Loucy (cell line): Measurements from ENCODE around the gene GNL1.

Experiments
- H2AFZ ChIP-seq: fragments of 200-600 bp; sonication (generic); 2 replicates; pipeline ENCODE4 v1.6.0; 2016; ENCODE audit warnings: antibody characterized with exemption, mild to moderate bottlenecking, low read length, moderate library complexity
- H3F3A ChIP-seq: fragments of 200-600 bp; 2 replicates; pipeline ENCODE4 v1.6.0; 2016; ENCODE audit warnings: antibody characterized with exemption, low read depth, mild to moderate bottlenecking
- H3K27me3 ChIP-seq: fragments of 200-600 bp; sonication (generic); 2 replicates; pipeline ENCODE4 v1.6.1; 2014; ENCODE audit warnings: low read length, mild to moderate bottlenecking; ENCODE audit not compliant: insufficient read depth, poor library complexity, severe bottlenecking
- H3K36me3 ChIP-seq: fragments of 200-600 bp; sonication (generic); 2 replicates; pipeline ENCODE4 v1.6.1; 2016; ENCODE audit warnings: low read length; ENCODE audit not compliant: insufficient read depth
- H3K4me1 ChIP-seq: fragments of 200-600 bp; sonication (generic); 2 replicates; pipeline ENCODE4 v1.5.1; 2014; ENCODE audit warnings: low read length, mild to moderate bottlenecking; ENCODE audit not compliant: insufficient read depth, poor library complexity, severe bottlenecking
- H3K4me2 ChIP-seq: fragments of 200-600 bp; sonication (generic); 2 replicates; pipeline ENCODE4 v1.6.0; 2014; ENCODE audit warnings: antibody characterized with exemption, low read length, low read depth, mild to moderate bottlenecking; ENCODE audit not compliant: poor library complexity, severe bottlenecking
- H3K4me3 ChIP-seq: fragments of 200-600 bp; sonication (generic); 2 replicates; pipeline ENCODE4 v1.5.1; 2014; ENCODE audit warnings: low read length, mild to moderate bottlenecking, mixed read lengths; ENCODE audit not compliant: poor library complexity, severe bottlenecking
- H3K79me2 ChIP-seq: fragments of 200-600 bp; sonication (generic); 2 replicates; pipeline ENCODE4 v1.6.1; 2014; ENCODE audit warnings: low read length; ENCODE audit not compliant: insufficient read depth
- H3K9ac ChIP-seq: fragments of 200-600 bp; sonication (generic); 2 replicates; pipeline ENCODE4 v1.6.0; 2014; ENCODE audit warnings: mild to moderate bottlenecking, low read depth, low read length, moderate library complexity; ENCODE audit not compliant: poor library complexity, severe bottlenecking
- H3K9me2 ChIP-seq: fragments of 200-600 bp; sonication (generic); replicated peaks from 2 replicates; pipeline ENCODE4 v1.6.1; 2016; ENCODE audit warnings: low read depth, low read length, mixed read lengths
- H3K9me3 ChIP-seq: fragments of 200-600 bp; sonication (generic); 2 replicates; pipeline ENCODE4 v1.6.1; 2014; ENCODE audit warnings: mild to moderate bottlenecking, antibody characterized with exemption, low read length, low read depth; ENCODE audit not compliant: insufficient read depth
- H4K20me1 ChIP-seq: fragments of 200-600 bp; sonication (generic); 2 replicates; pipeline ENCODE4 v1.6.0; 2014; ENCODE audit warnings: antibody characterized with exemption, low read length, mild to moderate bottlenecking; ENCODE audit not compliant: insufficient read depth, poor library complexity, severe bottlenecking
- CTCF ChIP-seq: fragments of 200-600 bp; sonication (generic); conservative IDR thresholded peaks from 2 replicates; pipeline ENCODE4 v1.5.1; 2014; ENCODE audit warnings: mild to moderate bottlenecking, antibody characterized with exemption, low read length
- EZH2phosphoT487 ChIP-seq: fragments of 200-600 bp; IDR thresholded peaks from 2 replicates; pipeline ENCODE4 v1.6.1; 2018; ENCODE audit warnings: antibody characterized with exemption, mild to moderate bottlenecking, moderate library complexity, borderline replicate concordance

Gene GNL1

GRCh38 chr6:30591008-30591407 is 34.7 kb upstream of the GNL1 start:
- no peak overlapping the region for H2AFZ ChIP-seq
- H3K4me3 ChIP-seq, result no peak overlapping the region
- no peaks in the 10 kb centered on the region for H3K9me3 ChIP-seq
- no peaks in the 10 kb centered on the region for H3K9me2 ChIP-seq
- no peaks in the 10 kb centered on the region for H3K27me3 ChIP-seq
- H3K9ac ChIP-seq, result no peak overlapping the region
- H4K20me1 ChIP-seq, result peaks cover 13% of the 10 kb centered on the region
- TF ChIP-seq EZH2phosphoT487 (no peak), CTCF (no peak)
- no peak overlapping the region for H3K4me2 ChIP-seq
- no peaks in the 10 kb centered on the region for H3K4me1 ChIP-seq
- peaks cover 61% of the 10 kb centered on the region; the same call in 1 of the 2 replicates for H3K36me3 ChIP-seq
- no peaks in the 10 kb centered on the region for H3F3A ChIP-seq
- peaks cover 4% of the 10 kb centered on the region; the same call in 1 of the 2 replicates for H3K79me2 ChIP-seq

GRCh38 chr6:30590509-30590908 is 34.2 kb upstream of the GNL1 start:
- H3K4me1 ChIP-seq, result no peaks in the 10 kb centered on the region
- TF ChIP-seq EZH2phosphoT487 (no peak), CTCF (no peak)
- H3K36me3 ChIP-seq, result peaks cover 66% of the 10 kb centered on the region; the same call in 1 of the 2 replicates
- H3K27me3 ChIP-seq, result no peaks in the 10 kb centered on the region
- H3K4me3 ChIP-seq, result no peak overlapping the region
- H2AFZ ChIP-seq, result no peak overlapping the region
- H3K9me2 ChIP-seq, result no peaks in the 10 kb centered on the region
- no peak overlapping the region for H3K4me2 ChIP-seq
- peaks cover 4% of the 10 kb centered on the region; the same call in 1 of the 2 replicates for H3K79me2 ChIP-seq
- peaks cover 13% of the 10 kb centered on the region for H4K20me1 ChIP-seq
- no peaks in the 10 kb centered on the region for H3K9me3 ChIP-seq
- no peak overlapping the region for H3K9ac ChIP-seq
- no peaks in the 10 kb centered on the region for H3F3A ChIP-seq

- no peaks in the 10 kb centered on the region for H3K27me3 ChIP-seq
- H3K9me2 ChIP-seq, result no peaks in the 10 kb centered on the region
- TF ChIP-seq CTCF, result no peak
- TF ChIP-seq EZH2phosphoT487, result no peak
- no peaks in the 10 kb centered on the region for H3K4me1 ChIP-seq
- no peaks in the 10 kb centered on the region for H3F3A ChIP-seq
- H3K9me3 ChIP-seq, result no peaks in the 10 kb centered on the region
- no peak overlapping the region for H3K4me3 ChIP-seq
- H3K9ac ChIP-seq, result no peak overlapping the region
- H3K36me3 ChIP-seq, result peaks cover 72% of the 10 kb centered on the region; the same call in 1 of the 2 replicates
- peaks cover 13% of the 10 kb centered on the region for H4K20me1 ChIP-seq
- H3K4me2 ChIP-seq, result no peak overlapping the region
- peaks cover 4% of the 10 kb centered on the region; the same call in 1 of the 2 replicates for H3K79me2 ChIP-seq
- no peak overlapping the region for H2AFZ ChIP-seq
These were observed 33.6 kb upstream of the GNL1 start for GRCh38 chr6:30589754-30590358.
